Measurements from ENCODE around the gene FGF2. TPM values are rescaled to one million over a fixed set of nuclear protein-coding genes. Genes with fewer than 3 reads are reported as not detected.
A peak's percentile ranks its signal among the peaks of the same experiment; 100 is the strongest.

The FGF2 gene
- total RNA-seq, 1 experiment from 2014 or later: 13.0 TPM

- POLR2A ChIA-PET (ENCODE audit: low non-redundant PET): no interaction called here
- H3K27ac ChIP-seq (ENCODE audit: low read depth, low read length, poor library complexity, severe bottlenecking): peak overlapping the region; percentile 61
- no peaks in the 10 kb centered on the region for H3K27me3 ChIP-seq (replicated peaks; ENCODE audit: insufficient read depth, low read depth, low read length, poor library complexity)
- intact Hi-C loops (cut with micrococcal nuclease; ENCODE audit: unreplicated experiment): loop anchor here (1.0 to 5.0 kb wide), 2 partner anchors 29 to 85 kb away; no protein-coding TSS in a partner anchor
- H3K9me3 ChIP-seq (ENCODE audit: low read depth, low read length, poor library complexity, severe bottlenecking): no peaks in the 10 kb centered on the region
- peak overlapping the region; percentile 85 for H3K4me3 ChIP-seq (ENCODE audit: low read depth, low read length, poor library complexity, severe bottlenecking)
- H3K4me1 ChIP-seq (ENCODE audit: insufficient read depth, low read length, poor library complexity, severe bottlenecking): peaks cover 8% of the 10 kb centered on the region
- DNase-seq (ENCODE audit: low spot score): peak; percentile 59
- CTCF ChIA-PET: no interaction called here
- TF ChIP-seq CTCF (conservative IDR thresholded peaks at IDR 0.05; ENCODE audit: low read depth, low read length) (peak; percentile 21; the same call in 1 of the 2 replicates), EZH2 (IDR thresholded peaks at IDR 0.05; ENCODE audit: borderline replicate concordance, low read depth, low read length, poor library complexity, severe bottlenecking) (no peak)
- no peaks in the 10 kb centered on the region for H3K36me3 ChIP-seq (ENCODE audit: insufficient read depth, low read length, poor library complexity, severe bottlenecking)
- no TSS peak for BruUV-seq (replicated peaks)
Measured at GRCh38 chr4:122827258-122827878, 737 bp downstream of the FGF2 start.

GRCh38 chr4:122827879-122828601 is 1.4 kb downstream of the FGF2 start:
- no peaks in the 10 kb centered on the region for H3K9me3 ChIP-seq (ENCODE audit: low read depth, low read length, poor library complexity, severe bottlenecking)
- peak; percentile 71 for DNase-seq (ENCODE audit: low spot score)
- peaks cover 6% of the 10 kb centered on the region for H3K4me1 ChIP-seq (ENCODE audit: insufficient read depth, low read length, poor library complexity, severe bottlenecking)
- peak; percentile 19; the same call in 1 of the 2 replicates for TF ChIP-seq CTCF (conservative IDR thresholded peaks at IDR 0.05; ENCODE audit: low read depth, low read length)
- TF ChIP-seq EZH2 (IDR thresholded peaks at IDR 0.05; ENCODE audit: borderline replicate concordance, low read depth, low read length, poor library complexity, severe bottlenecking): no peak
- ChIA-PET CTCF (no interaction called here), POLR2A (ENCODE audit: low non-redundant PET) (no interaction called here)
- no peaks in the 10 kb centered on the region for H3K27me3 ChIP-seq (replicated peaks; ENCODE audit: insufficient read depth, low read depth, low read length, poor library complexity)
- H3K36me3 ChIP-seq (ENCODE audit: insufficient read depth, low read length, poor library complexity, severe bottlenecking): no peaks in the 10 kb centered on the region
- H3K4me3 ChIP-seq (ENCODE audit: low read depth, low read length, poor library complexity, severe bottlenecking): peak overlapping the region; percentile 85
- TSS peak; percentile 61 for BruUV-seq (replicated peaks)
- intact Hi-C loops (cut with micrococcal nuclease; ENCODE audit: unreplicated experiment): loop anchor here (1.0 to 5.0 kb wide), 3 partner anchors 30 to 84 kb away; no protein-coding TSS in a partner anchor
- H3K27ac ChIP-seq (ENCODE audit: low read depth, low read length, poor library complexity, severe bottlenecking): peak overlapping the region; percentile 61

GRCh38 chr4:122830426-122831095 is 3.9 kb downstream of the FGF2 start:
- H3K4me3 ChIP-seq (ENCODE audit: low read depth, low read length, poor library complexity, severe bottlenecking): no peak overlapping the region
- H3K27me3 ChIP-seq (replicated peaks; ENCODE audit: insufficient read depth, low read depth, low read length, poor library complexity): no peaks in the 10 kb centered on the region
- H3K4me1 ChIP-seq (ENCODE audit: insufficient read depth, low read length, poor library complexity, severe bottlenecking): peaks cover 15% of the 10 kb centered on the region
- intact Hi-C loops (cut with micrococcal nuclease; ENCODE audit: unreplicated experiment): no loop called here
- DNase-seq (ENCODE audit: low spot score): no peak
- TF ChIP-seq EZH2 (IDR thresholded peaks at IDR 0.05; ENCODE audit: borderline replicate concordance, low read depth, low read length, poor library complexity, severe bottlenecking) (no peak), CTCF (conservative IDR thresholded peaks at IDR 0.05; ENCODE audit: low read depth, low read length) (no peak)
- no peaks in the 10 kb centered on the region for H3K9me3 ChIP-seq (ENCODE audit: low read depth, low read length, poor library complexity, severe bottlenecking)
- no TSS peak for BruUV-seq (replicated peaks)
- no peaks in the 10 kb centered on the region for H3K36me3 ChIP-seq (ENCODE audit: insufficient read depth, low read length, poor library complexity, severe bottlenecking)
- H3K27ac ChIP-seq (ENCODE audit: low read depth, low read length, poor library complexity, severe bottlenecking): no peak overlapping the region
- ChIA-PET POLR2A (ENCODE audit: low non-redundant PET) (no interaction called here), CTCF (no interaction called here)
